GM12864 (cell line): Measurements from ENCODE around the gene TAX1BP3.
A peak's percentile ranks its signal among the peaks of the same experiment; 100 is the strongest.

Source experiments
- DNase-seq: peaks from one replicate; pipeline ENCODE4 v3.0.0-alpha.2; 2011; ENCODE audit warnings: low read depth
- H3K4me3 ChIP-seq: 2 replicates; pipeline ENCODE4 v1.5.1; 2011; ENCODE audit warnings: mild to moderate bottlenecking, low read depth, low read length, control low read depth
- TF ChIP-seq, protein P1 (sequence below): IDR thresholded peaks from 2 replicates; pipeline ENCODE4 v1.5.1; 2011; ENCODE audit warnings: low read depth, mild to moderate bottlenecking, moderate library complexity, low read length, control low read depth, inconsistent platforms; ENCODE audit errors: missing control alignments

The TAX1BP3 gene

DNA sequence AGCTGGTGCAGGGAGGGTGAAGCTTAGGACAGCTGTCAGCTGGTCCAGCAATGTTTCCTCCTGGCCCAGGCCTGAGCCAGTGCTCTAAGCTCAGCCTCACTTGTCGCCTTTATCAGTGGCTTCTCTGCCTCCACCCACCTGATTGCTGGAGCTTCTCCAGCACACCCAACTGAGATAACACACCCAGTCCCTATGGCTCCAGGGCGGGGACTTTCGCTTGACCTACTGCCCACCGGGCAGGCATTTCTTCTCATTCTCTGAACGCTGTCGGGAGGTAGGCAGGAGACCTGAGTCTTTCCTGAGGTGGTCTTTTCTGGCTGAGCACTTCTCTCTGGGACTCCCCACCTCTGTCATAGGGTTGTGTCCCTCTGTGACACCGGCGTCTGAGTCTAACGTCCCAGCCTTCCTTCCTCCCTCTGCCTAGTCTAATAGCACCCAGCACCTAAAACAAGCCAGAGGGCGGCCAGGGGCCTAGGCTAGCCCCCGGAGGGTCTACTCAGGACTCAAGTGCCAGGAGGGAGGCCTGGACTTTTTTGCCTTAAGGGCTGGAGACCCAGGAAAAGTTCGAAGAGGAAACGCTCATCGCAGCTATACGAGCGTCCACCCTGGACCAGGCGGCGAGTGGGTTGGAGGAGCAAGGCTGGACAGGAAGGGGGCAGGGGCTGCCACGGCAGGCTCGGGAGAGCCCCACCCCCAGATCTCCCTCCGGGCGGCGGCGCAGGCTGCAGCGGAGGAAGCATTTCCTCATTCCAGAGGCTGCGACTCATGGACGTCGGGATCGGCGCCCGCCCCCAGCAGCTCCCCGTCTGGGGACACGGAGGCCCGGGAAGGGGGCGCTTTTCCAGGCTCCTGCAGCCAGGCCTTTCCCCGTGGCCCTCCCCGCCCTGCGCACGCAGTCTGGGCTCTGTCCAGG lies 756 bp downstream of the TAX1BP3 start:
- no peak for DNase-seq
- H3K4me3 ChIP-seq = peak overlapping the region; percentile 89
- TF ChIP-seq, protein P1, sequence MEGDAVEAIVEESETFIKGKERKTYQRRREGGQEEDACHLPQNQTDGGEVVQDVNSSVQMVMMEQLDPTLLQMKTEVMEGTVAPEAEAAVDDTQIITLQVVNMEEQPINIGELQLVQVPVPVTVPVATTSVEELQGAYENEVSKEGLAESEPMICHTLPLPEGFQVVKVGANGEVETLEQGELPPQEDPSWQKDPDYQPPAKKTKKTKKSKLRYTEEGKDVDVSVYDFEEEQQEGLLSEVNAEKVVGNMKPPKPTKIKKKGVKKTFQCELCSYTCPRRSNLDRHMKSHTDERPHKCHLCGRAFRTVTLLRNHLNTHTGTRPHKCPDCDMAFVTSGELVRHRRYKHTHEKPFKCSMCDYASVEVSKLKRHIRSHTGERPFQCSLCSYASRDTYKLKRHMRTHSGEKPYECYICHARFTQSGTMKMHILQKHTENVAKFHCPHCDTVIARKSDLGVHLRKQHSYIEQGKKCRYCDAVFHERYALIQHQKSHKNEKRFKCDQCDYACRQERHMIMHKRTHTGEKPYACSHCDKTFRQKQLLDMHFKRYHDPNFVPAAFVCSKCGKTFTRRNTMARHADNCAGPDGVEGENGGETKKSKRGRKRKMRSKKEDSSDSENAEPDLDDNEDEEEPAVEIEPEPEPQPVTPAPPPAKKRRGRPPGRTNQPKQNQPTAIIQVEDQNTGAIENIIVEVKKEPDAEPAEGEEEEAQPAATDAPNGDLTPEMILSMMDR = no peak

GRCh38 chr17:3666516-3666915 lies 1.9 kb downstream of the TAX1BP3 start:
- no peak overlapping the region for H3K4me3 ChIP-seq
- DNase-seq = no peak
- TF ChIP-seq, protein P1 = no peak

GRCh38 chr17:3665834-3666233 lies 2.5 kb downstream of the TAX1BP3 start:
- no peak overlapping the region for H3K4me3 ChIP-seq
- TF ChIP-seq, protein P1 = no peak
- no peak for DNase-seq

GRCh38 chr17:3663102-3664011 lies 5.0 kb downstream of the TAX1BP3 start:
- no peak overlapping the region for H3K4me3 ChIP-seq
- TF ChIP-seq, protein P1 = no peak
- DNase-seq = no peak

DNA sequence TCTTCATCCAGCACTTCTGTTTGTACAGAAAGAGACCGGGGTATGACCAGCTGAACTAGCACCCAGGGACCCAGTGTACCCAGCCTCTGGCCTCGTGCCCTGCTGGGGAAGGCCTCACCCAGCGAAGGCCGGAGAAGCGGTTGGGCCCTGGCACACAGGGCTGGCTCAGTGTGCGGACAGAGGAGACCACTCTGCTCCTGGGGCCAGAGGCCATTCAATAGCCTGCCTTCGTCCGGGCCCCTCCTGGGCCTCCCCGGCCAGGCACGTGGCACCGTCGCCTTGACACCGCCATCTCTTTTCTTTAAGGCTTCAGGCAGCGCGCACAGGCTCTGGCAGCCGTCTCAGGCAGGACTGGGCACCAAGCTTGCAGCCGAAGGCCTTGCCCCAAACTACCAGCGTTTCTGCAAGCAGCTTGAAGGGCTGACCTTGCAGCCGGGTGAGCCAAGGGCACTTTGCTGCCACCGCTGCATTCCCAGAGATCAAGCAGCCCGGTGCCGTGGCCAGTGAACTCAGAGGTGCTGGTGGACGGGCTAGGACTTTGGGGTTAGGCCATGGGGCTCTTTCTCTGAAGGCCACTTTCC lies 8.0 kb downstream of the TAX1BP3 start:
- no peak for DNase-seq
- H3K4me3 ChIP-seq = no peak overlapping the region
- TF ChIP-seq, protein P1 = no peak

DNA sequence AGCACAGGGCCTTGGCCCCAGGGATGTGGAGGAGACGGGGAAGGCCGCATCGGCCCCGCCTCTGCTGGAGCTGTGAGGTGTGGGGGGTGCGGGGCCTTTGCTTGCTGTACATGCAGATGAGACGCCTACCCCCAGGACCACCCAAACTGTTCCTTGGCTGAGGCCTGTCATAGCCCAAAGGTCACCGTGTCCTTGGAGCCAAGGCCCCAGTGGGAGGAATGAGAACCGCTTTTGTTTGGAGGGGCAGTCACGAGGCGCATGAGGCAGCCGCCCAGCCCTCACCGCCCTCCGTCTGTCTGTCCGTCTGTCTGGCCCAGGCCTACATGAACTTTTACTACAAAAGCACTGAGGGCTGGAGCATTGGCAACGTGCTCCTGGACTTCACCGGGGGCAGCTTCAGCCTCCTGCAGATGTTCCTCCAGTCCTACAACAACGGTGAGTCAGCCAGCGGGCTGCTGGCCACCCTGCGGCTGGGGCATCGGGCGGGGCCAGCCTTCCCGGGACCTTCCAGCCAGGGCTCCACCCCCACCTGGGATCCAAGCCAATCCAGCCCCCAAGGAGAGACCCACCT lies 8.8 kb downstream of the TAX1BP3 start:
- no peak overlapping the region for H3K4me3 ChIP-seq
- DNase-seq = no peak
- TF ChIP-seq, protein P1 = no peak
